Astrocyte (in vitro differentiated cells and primary cell): ENCODE data around the gene LHFPL3. TPM values are rescaled to one million over a fixed set of nuclear protein-coding genes. Genes with fewer than 3 reads are reported as not detected.

Source experiments
- DNase-seq: peaks from one replicate; pipeline ENCODE4 v3.0.0-alpha.2; 2010; ENCODE audit warnings: low read depth
- FAIRE-seq: peaks from 2 replicates; lab custom pipeline; 2011; peaks lifted over from hg19 to GRCh38; lab: Jason Lieb, UNC
- H2AFZ ChIP-seq: 2 replicates; pipeline ENCODE4 v1.6.0; 2012; ENCODE audit warnings: low read depth, low read length, inconsistent platforms
- H3K27ac ChIP-seq: 2 replicates; pipeline ENCODE4 v1.5.1; 2011; ENCODE audit warnings: low read depth, low read length, inconsistent platforms
- H3K27me3 ChIP-seq: 2 replicates; pipeline ENCODE4 v1.6.0; 2011; ENCODE audit warnings: low read length, inconsistent platforms; ENCODE audit not compliant: insufficient read depth
- H3K36me3 ChIP-seq: 2 replicates; pipeline ENCODE4 v1.5.1; 2011; ENCODE audit warnings: low read length, inconsistent platforms; ENCODE audit not compliant: insufficient read depth
- H3K4me1 ChIP-seq: 2 replicates; pipeline ENCODE4 v1.5.1; 2011; ENCODE audit warnings: low read length, inconsistent platforms; ENCODE audit not compliant: insufficient read depth
- H3K4me2 ChIP-seq: 2 replicates; pipeline ENCODE4 v1.6.0; 2012; ENCODE audit warnings: low read length, inconsistent platforms
- H3K4me3 ChIP-seq: 2 replicates; pipeline ENCODE4 v1.5.1; 2011; ENCODE audit warnings: low read depth, mild to moderate bottlenecking, low read length, inconsistent platforms; ENCODE audit not compliant: insufficient read depth
- H3K79me2 ChIP-seq: 2 replicates; pipeline ENCODE4 v1.6.0; 2012; ENCODE audit warnings: mild to moderate bottlenecking, low read length, inconsistent platforms; ENCODE audit not compliant: insufficient read depth
- H3K9ac ChIP-seq: 2 replicates; pipeline ENCODE4 v1.6.0; 2012; ENCODE audit warnings: mild to moderate bottlenecking, low read length, inconsistent platforms
- H3K9me3 ChIP-seq: 2 replicates; pipeline ENCODE4 v1.5.1; 2012; ENCODE audit warnings: low read depth, mild to moderate bottlenecking, low read length, inconsistent platforms; ENCODE audit not compliant: insufficient read depth
- H4K20me1 ChIP-seq: 2 replicates; pipeline ENCODE4 v1.6.0; 2012; ENCODE audit warnings: low read length, inconsistent platforms; ENCODE audit not compliant: insufficient read depth
- H3K27ac Mint-ChIP-seq: one replicate; pipeline ENCODE4 v1.8.0; 2021; ENCODE audit warnings: mild to moderate bottlenecking, mixed read lengths; ENCODE audit not compliant: unreplicated experiment
- H3K27me3 Mint-ChIP-seq: one replicate; pipeline ENCODE4 v1.8.0; 2021; ENCODE audit warnings: low read depth, mixed read lengths; ENCODE audit not compliant: unreplicated experiment
- H3K36me3 Mint-ChIP-seq: one replicate; pipeline ENCODE4 v1.8.0; 2021; ENCODE audit warnings: low read depth, mixed read lengths; ENCODE audit not compliant: unreplicated experiment
- H3K4me1 Mint-ChIP-seq: one replicate; pipeline ENCODE4 v1.8.0; 2021; ENCODE audit warnings: low read depth, mixed read lengths; ENCODE audit not compliant: unreplicated experiment
- H3K4me3 Mint-ChIP-seq: one replicate; pipeline ENCODE4 v1.8.0; 2021; ENCODE audit warnings: mild to moderate bottlenecking, moderate library complexity, mixed read lengths; ENCODE audit not compliant: unreplicated experiment
- H3K9me3 Mint-ChIP-seq: one replicate; pipeline ENCODE4 v1.8.0; 2021; ENCODE audit warnings: mild to moderate bottlenecking, mixed read lengths; ENCODE audit not compliant: unreplicated experiment
- CTCF ChIP-seq: IDR thresholded peaks from 2 replicates; pipeline ENCODE4 v1.5.1; 2011; ENCODE audit warnings: low read depth, mild to moderate bottlenecking, inconsistent platforms, low read length, moderate library complexity; ENCODE audit not compliant: insufficient read depth
- EZH2 ChIP-seq: IDR thresholded peaks from 2 replicates; pipeline ENCODE4 v1.6.1; 2012; ENCODE audit warnings: mild to moderate bottlenecking, low read length, inconsistent platforms; ENCODE audit not compliant: insufficient read depth
- total RNA-seq: library from RNA; stranded (reverse); gene quantifications from 2 replicates; pipeline ENCODE4 v1.2.1, GENCODE V29; 2021

The LHFPL3 gene
- total RNA-seq, 1 donor from 2014 or later, result not detected

GRCh38 chr7:104818961-104819880, 490.8 kb downstream of the LHFPL3 start:
- FAIRE-seq, result no peak

GRCh38 chr7:104820836-104821535, 492.6 kb downstream of the LHFPL3 start:
- Histone ChIP-seq H3K79me2 (no peaks in the 10 kb centered on the region), H3K9ac (no peak overlapping the region), H4K20me1 (no peaks in the 10 kb centered on the region), H3K27ac (no peak overlapping the region), H3K9me3 (no peaks in the 10 kb centered on the region), H3K36me3 (no peaks in the 10 kb centered on the region), H3K27me3 (no peaks in the 10 kb centered on the region), H2AFZ (no peak overlapping the region), H3K4me2 (no peak overlapping the region), H3K4me3 (no peak overlapping the region), H3K4me1 (no peaks in the 10 kb centered on the region)
- no peaks in the 10 kb centered on the region for H3K27me3 Mint-ChIP-seq
- DNase-seq (no peak), FAIRE-seq (no peak)
- H3K4me3 Mint-ChIP-seq, result no peak overlapping the region
- H3K27ac Mint-ChIP-seq, result no peak overlapping the region
- TF ChIP-seq EZH2 (no peak), CTCF (no peak)
- H3K4me1 Mint-ChIP-seq, result peaks cover 4% of the 10 kb centered on the region
- no peaks in the 10 kb centered on the region for H3K36me3 Mint-ChIP-seq
- peaks cover 2% of the 10 kb centered on the region for H3K9me3 Mint-ChIP-seq

More at GRCh38 chr7:104818961-104819880, 490.8 kb downstream of the LHFPL3 start:
- Mint-ChIP-seq H3K4me3 (no peak overlapping the region), H3K9me3 (peaks cover 2% of the 10 kb centered on the region), H3K4me1 (peaks cover 4% of the 10 kb centered on the region), H3K36me3 (no peaks in the 10 kb centered on the region), H3K27me3 (peaks cover 3% of the 10 kb centered on the region), H3K27ac (no peak overlapping the region)
- TF ChIP-seq EZH2 (no peak), CTCF (no peak)
- no peak for DNase-seq
- Histone ChIP-seq H3K4me1 (no peaks in the 10 kb centered on the region), H3K79me2 (no peaks in the 10 kb centered on the region), H3K27ac (no peak overlapping the region), H3K4me3 (no peak overlapping the region), H3K4me2 (no peak overlapping the region), H4K20me1 (no peaks in the 10 kb centered on the region), H3K27me3 (no peaks in the 10 kb centered on the region), H2AFZ (no peak overlapping the region), H3K9ac (no peak overlapping the region), H3K9me3 (no peaks in the 10 kb centered on the region), H3K36me3 (no peaks in the 10 kb centered on the region)
